Right lobe of liver (tissue), 6 donors: ENCODE results near the gene SHOC1. TPM values are rescaled to one million over a fixed set of nuclear protein-coding genes. Genes with fewer than 3 reads are reported as not detected.

Experiments
- ATAC-seq, 4 donors: fragments of 200-7000 bp; cut with Tn5 transposase; one replicate each; pipeline ENCODE4 v1.9.1; 2020; ENCODE audit warnings: mild to moderate bottlenecking in 4 of 4, moderate library complexity in 4 of 4
- DNase-seq, 3 donors: peaks; one replicate each; pipeline ENCODE4 v3.0.0-alpha.2; 2020
- H3K27ac ChIP-seq, 3 donors: fragments of 200-600 bp; one replicate each; pipeline ENCODE4 v1.8.0; 2022
- H3K27me3 ChIP-seq, 2 donors: fragments of 200-600 bp; one replicate each; pipeline ENCODE4 v1.8.0; 2022
- H3K36me3 ChIP-seq, 4 donors: fragments of 200-600 bp; sonication (generic) in 1 of 4; one replicate each; pipeline versions ENCODE4 v1.5.1 to v1.8.0; 2017 to 2022; ENCODE audit warnings: control low read depth in 1 of 4
- H3K4me1 ChIP-seq, 4 donors: fragments of 200-600 bp; sonication (generic) in 1 of 4; one replicate each; pipeline versions ENCODE4 v1.5.1 to v1.8.0; 2017 to 2022; ENCODE audit warnings: control low read depth in 1 of 4
- H3K4me3 ChIP-seq, 3 donors: fragments of 200-600 bp; one replicate each; pipeline ENCODE4 v1.8.0; 2022
- H3K9me3 ChIP-seq, 4 donors: fragments of 200-600 bp; sonication (generic) in 1 of 4; one replicate each; pipeline versions ENCODE4 v1.5.1 to v1.8.0; 2017 to 2022; ENCODE audit warnings: control low read depth in 1 of 4
- POLR2A ChIP-seq: fragments of 450-650 bp; IDR thresholded peaks from one replicate; pipeline ENCODE4 v1.6.1; 2017; ENCODE audit warnings: antibody characterized with exemption, mild to moderate bottlenecking
- WGBS: methylation state at CpG from one replicate; pipeline ENCODE4 v1.1.6; 2018; ENCODE audit warnings: low coverage, low lambda C conversion rate; ENCODE audit not compliant: insufficient coverage; ENCODE audit errors: missing lambda C conversion rate; 5-methylcytosine and 5-hydroxymethylcytosine counted together
- intact Hi-C, 2 donors: fragments of 100-400 bp; cut with DNase I; formaldehyde crosslinking; loops; one replicate each; pipeline versions ENCODE4 v1.11.2 to v1.14.1; 2022
- total RNA-seq, 6 experiments: library from RNA; depleted of rRNA in 2 of 6; stranded (reverse); fragments of >200 nt in 2 of 6; fragmentation: NEBNext Ultra II Directional in 3 of 6; extraction: Animal tissue kit (Norgen Biotek cat#: 25700) in 3 of 6; gene quantifications; one replicate each; pipeline versions ENCODE4 v1.1.0 to v1.2.4, GENCODE V29; 2016 to 2023
- TF ChIP-seq, protein P1 (sequence below), 4 donors: fragments of 200-600 bp in 3 of 4; fragments of 450-650 bp in 1 of 4; IDR thresholded peaks; one replicate each; pipeline versions ENCODE4 v1.5.1 to v1.8.0; 2016 to 2022; ENCODE audit warnings: antibody characterized with exemption in 4 of 4, mild to moderate bottlenecking in 2 of 4
- donor health status: DM: no; HTN: yes; CAD: no.
- donor health status: DM: no; HTN: no; CAD: no.
- donor health status: DM: no; HTN: no; CAD: no.
- donor health status: DM: no; HTN: yes; CAD: no.
- donor health status: DM: no; HTN: yes; CAD: no.

Gene SHOC1
- total RNA-seq, 6 experiments from 2014 or later = not detected

DNA sequence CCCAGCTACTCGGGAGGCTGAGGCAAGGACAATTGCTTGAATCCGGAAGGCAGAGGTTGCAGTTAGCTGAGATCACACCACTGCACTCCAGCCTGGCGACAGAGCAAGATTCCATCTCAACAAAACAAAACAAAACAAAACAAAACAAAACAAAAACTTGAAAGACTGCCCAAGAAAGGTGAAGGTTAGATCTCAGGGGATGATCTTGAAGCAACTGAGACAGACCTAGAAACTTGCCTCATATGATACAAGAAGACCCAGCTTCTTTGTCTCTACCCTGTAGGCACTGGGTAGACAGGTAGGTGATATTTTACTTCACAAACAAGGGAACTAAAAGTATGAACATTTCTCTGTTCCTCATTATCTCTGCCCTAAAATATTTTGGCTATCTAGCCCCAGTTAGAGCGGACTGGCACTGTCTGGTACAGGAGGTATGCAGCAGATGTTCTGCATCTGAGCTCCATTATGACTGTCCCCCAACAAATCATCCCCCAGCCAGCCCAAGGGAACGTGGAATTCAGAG, 26.3 kb upstream of the SHOC1 start:
- no peak for DNase-seq
- Histone ChIP-seq H3K27me3 (no peaks in the 10 kb centered on the region), H3K36me3 (no peaks in the 10 kb centered on the region), H3K9me3 (no peaks in the 10 kb centered on the region), H3K4me3 (no peak overlapping the region), H3K4me1 (no peaks in the 10 kb centered on the region), H3K27ac (no peak overlapping the region)
- no peak for ATAC-seq
- intact Hi-C loops = no loop called here
- WGBS = 74% methylated on average over 3 of the region's 5 CpGs
- TF ChIP-seq, protein P1, sequence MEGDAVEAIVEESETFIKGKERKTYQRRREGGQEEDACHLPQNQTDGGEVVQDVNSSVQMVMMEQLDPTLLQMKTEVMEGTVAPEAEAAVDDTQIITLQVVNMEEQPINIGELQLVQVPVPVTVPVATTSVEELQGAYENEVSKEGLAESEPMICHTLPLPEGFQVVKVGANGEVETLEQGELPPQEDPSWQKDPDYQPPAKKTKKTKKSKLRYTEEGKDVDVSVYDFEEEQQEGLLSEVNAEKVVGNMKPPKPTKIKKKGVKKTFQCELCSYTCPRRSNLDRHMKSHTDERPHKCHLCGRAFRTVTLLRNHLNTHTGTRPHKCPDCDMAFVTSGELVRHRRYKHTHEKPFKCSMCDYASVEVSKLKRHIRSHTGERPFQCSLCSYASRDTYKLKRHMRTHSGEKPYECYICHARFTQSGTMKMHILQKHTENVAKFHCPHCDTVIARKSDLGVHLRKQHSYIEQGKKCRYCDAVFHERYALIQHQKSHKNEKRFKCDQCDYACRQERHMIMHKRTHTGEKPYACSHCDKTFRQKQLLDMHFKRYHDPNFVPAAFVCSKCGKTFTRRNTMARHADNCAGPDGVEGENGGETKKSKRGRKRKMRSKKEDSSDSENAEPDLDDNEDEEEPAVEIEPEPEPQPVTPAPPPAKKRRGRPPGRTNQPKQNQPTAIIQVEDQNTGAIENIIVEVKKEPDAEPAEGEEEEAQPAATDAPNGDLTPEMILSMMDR (IDR thresholded peaks at IDR 0.05) = no peak
- TF ChIP-seq POLR2A = no peak

GRCh38 chr9:111819360-111819759, 24.6 kb upstream of the SHOC1 start:
- no peaks in the 10 kb centered on the region for H3K4me1 ChIP-seq
- TF ChIP-seq, protein P1 (IDR thresholded peaks at IDR 0.05) = no peak
- TF ChIP-seq POLR2A = no peak
- no peaks in the 10 kb centered on the region for H3K27me3 ChIP-seq
- DNase-seq = no peak
- no peaks in the 10 kb centered on the region for H3K9me3 ChIP-seq
- 100% methylated on average over 1 of the region's 1 CpG for WGBS
- H3K4me3 ChIP-seq = no peak overlapping the region
- no peaks in the 10 kb centered on the region for H3K36me3 ChIP-seq
- no peak overlapping the region for H3K27ac ChIP-seq
- no peak for ATAC-seq
- intact Hi-C loops = no loop called here

GRCh38 chr9:111815285-111816070, 20.7 kb upstream of the SHOC1 start:
- no peak overlapping the region for H3K4me3 ChIP-seq
- intact Hi-C loops = no loop called here
- ATAC-seq = no peak
- H3K27ac ChIP-seq = no peak overlapping the region
- no peaks in the 10 kb centered on the region for H3K4me1 ChIP-seq
- no peaks in the 10 kb centered on the region for H3K9me3 ChIP-seq
- H3K27me3 ChIP-seq = no peaks in the 10 kb centered on the region
- DNase-seq = no peak
- TF ChIP-seq, protein P1 (IDR thresholded peaks at IDR 0.05) = no peak
- TF ChIP-seq POLR2A = no peak
- WGBS = 91% methylated on average over 7 of the region's 7 CpGs
- H3K36me3 ChIP-seq = no peaks in the 10 kb centered on the region

DNA sequence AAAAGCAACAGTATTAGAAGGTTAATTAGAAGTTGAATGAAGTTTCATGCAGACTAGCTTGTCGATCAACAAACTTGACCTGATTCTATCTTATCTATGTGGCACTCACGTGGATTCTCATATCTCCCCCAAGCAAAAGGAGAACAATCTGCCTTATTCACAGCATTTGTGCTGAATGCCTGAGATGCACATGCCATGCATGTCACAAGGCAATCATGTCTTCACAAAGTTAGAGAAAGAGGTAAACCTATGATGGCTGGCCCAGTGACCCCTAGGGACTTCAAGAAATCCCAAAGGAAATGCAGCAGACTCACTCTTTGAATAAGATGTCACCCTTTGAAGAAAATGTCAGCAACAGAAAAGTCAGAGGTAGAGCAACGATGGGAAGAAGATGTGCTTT, 17.6 kb upstream of the SHOC1 start:
- Histone ChIP-seq H3K4me1 (no peaks in the 10 kb centered on the region), H3K4me3 (no peak overlapping the region), H3K27me3 (no peaks in the 10 kb centered on the region), H3K9me3 (no peaks in the 10 kb centered on the region), H3K27ac (no peak overlapping the region), H3K36me3 (no peaks in the 10 kb centered on the region)
- intact Hi-C loops = no loop called here
- TF ChIP-seq POLR2A = no peak
- TF ChIP-seq, protein P1 (IDR thresholded peaks at IDR 0.05) = no peak
- ATAC-seq = no peak
- DNase-seq = no peak
- 61% methylated on average over 3 of the region's 3 CpGs for WGBS
